Liver (tissue), 3 donors: ENCODE data around the gene TOLLIP.

ENCODE experiments used
- ATF3 ChIP-seq: IDR thresholded peaks from 2 replicates; pipeline ENCODE4 v1.6.1; 2016; ENCODE audit warnings: antibody characterized with exemption
- CTCF ChIP-seq: fragments of 150-350 bp; IDR thresholded peaks from 2 replicates; pipeline ENCODE4 v1.5.1; 2017; ENCODE audit warnings: improper control_type of control experiment, low read depth, low read length; ENCODE audit not compliant: missing input control
- MAX ChIP-seq: IDR thresholded peaks from 2 replicates; pipeline ENCODE4 v1.6.1; 2016; ENCODE audit warnings: antibody characterized with exemption
- RAD21 ChIP-seq, 2 donors: IDR thresholded peaks; 2 replicates each; pipeline ENCODE4 v1.6.1; 2016; ENCODE audit warnings: antibody characterized with exemption in 2 of 2, mild to moderate bottlenecking in 2 of 2
- REST ChIP-seq: IDR thresholded peaks from 2 replicates; pipeline ENCODE4 v1.6.1; 2016; ENCODE audit warnings: antibody characterized with exemption, mild to moderate bottlenecking
- RXRA ChIP-seq, 2 donors: IDR thresholded peaks; 2 replicates each; pipeline ENCODE4 v1.6.1; 2017 to 2018; ENCODE audit warnings: antibody characterized with exemption in 2 of 2, mild to moderate bottlenecking in 1 of 2
- SP1 ChIP-seq: IDR thresholded peaks from 2 replicates; pipeline ENCODE4 v1.6.1; 2018; ENCODE audit warnings: antibody characterized with exemption, mild to moderate bottlenecking
- TAF1 ChIP-seq: conservative IDR thresholded peaks from 2 replicates; pipeline ENCODE4 v1.6.1; 2016; ENCODE audit warnings: antibody characterized with exemption, mild to moderate bottlenecking
- ZBTB33 ChIP-seq: IDR thresholded peaks from 2 replicates; pipeline ENCODE4 v1.6.1; 2016; ENCODE audit warnings: antibody characterized with exemption
- donor health status: healthy.
- donor health status: healthy.

- no peak for TF ChIP-seq CTCF
- TF ChIP-seq SP1, result no peak
- no peak for TF ChIP-seq REST
- no peak for TF ChIP-seq MAX
- TF ChIP-seq TAF1, result no peak
- peak; percentile 68 to 76 for TF ChIP-seq RXRA (IDR thresholded peaks at IDR 0.05)
- TF ChIP-seq RAD21 (IDR thresholded peaks at IDR 0.05), result no peak
- TF ChIP-seq ZBTB33, result no peak
- TF ChIP-seq ATF3, result no peak
These were observed 31.4 kb downstream of the TOLLIP start for GRCh38 chr11:1277936-1278512.
